Measurements from ENCODE around the gene BEGAIN.

GRCh38 chr14:100524933-100525243 lies 62.3 kb downstream of the BEGAIN start:
- TF ChIP-seq CTCF (conservative IDR thresholded peaks at IDR 0.05) = peak; percentile 29; the same call in 1 of the 2 replicates
- no peak for TF ChIP-seq EZH2 (IDR thresholded peaks at IDR 0.05; ENCODE audit: low read depth)
